ENCODE results near the gene BCAS3.

BCAS3 gene

GRCh38 chr17:61360318-61360943, 682.8 kb downstream of the BCAS3 start:
- no peaks in the 10 kb centered on the region for H4K20me1 ChIP-seq (ENCODE audit: insufficient read depth, low read length)
- TF ChIP-seq, protein P1, sequence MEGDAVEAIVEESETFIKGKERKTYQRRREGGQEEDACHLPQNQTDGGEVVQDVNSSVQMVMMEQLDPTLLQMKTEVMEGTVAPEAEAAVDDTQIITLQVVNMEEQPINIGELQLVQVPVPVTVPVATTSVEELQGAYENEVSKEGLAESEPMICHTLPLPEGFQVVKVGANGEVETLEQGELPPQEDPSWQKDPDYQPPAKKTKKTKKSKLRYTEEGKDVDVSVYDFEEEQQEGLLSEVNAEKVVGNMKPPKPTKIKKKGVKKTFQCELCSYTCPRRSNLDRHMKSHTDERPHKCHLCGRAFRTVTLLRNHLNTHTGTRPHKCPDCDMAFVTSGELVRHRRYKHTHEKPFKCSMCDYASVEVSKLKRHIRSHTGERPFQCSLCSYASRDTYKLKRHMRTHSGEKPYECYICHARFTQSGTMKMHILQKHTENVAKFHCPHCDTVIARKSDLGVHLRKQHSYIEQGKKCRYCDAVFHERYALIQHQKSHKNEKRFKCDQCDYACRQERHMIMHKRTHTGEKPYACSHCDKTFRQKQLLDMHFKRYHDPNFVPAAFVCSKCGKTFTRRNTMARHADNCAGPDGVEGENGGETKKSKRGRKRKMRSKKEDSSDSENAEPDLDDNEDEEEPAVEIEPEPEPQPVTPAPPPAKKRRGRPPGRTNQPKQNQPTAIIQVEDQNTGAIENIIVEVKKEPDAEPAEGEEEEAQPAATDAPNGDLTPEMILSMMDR (IDR thresholded peaks at IDR 0.05; ENCODE audit: low read length) = no peak
- TF ChIP-seq EZH2 (IDR thresholded peaks at IDR 0.05; ENCODE audit: borderline replicate concordance, low read length) = no peak
- no peaks in the 10 kb centered on the region for H3K36me3 ChIP-seq (ENCODE audit: insufficient read depth, low read length)
- H2AFZ ChIP-seq (ENCODE audit: low read length) = no peak overlapping the region
- no peak overlapping the region for H3K4me3 ChIP-seq (ENCODE audit: low read depth, low read length, poor library complexity, severe bottlenecking)
- no peaks in the 10 kb centered on the region for H3K9me2 ChIP-seq (ENCODE audit: low read depth, low read length)
- no peak overlapping the region for H3K27ac ChIP-seq (ENCODE audit: low read depth, low read length, poor library complexity, severe bottlenecking)
- H3K79me2 ChIP-seq (ENCODE audit: insufficient read depth, low read length) = no peaks in the 10 kb centered on the region
- no peak overlapping the region for H3K4me2 ChIP-seq (ENCODE audit: low read length)
- H3F3A ChIP-seq (ENCODE audit: insufficient read depth, low read length) = no peaks in the 10 kb centered on the region
- no peaks in the 10 kb centered on the region for H3K9me3 ChIP-seq (ENCODE audit: low read length)
- no peak overlapping the region for H3K9ac ChIP-seq (ENCODE audit: low read length)
- H3K4me1 ChIP-seq (ENCODE audit: insufficient read depth, low read length, severe bottlenecking) = no peaks in the 10 kb centered on the region
- H3K27me3 ChIP-seq (ENCODE audit: insufficient read depth, low read length) = no peaks in the 10 kb centered on the region

DNA sequence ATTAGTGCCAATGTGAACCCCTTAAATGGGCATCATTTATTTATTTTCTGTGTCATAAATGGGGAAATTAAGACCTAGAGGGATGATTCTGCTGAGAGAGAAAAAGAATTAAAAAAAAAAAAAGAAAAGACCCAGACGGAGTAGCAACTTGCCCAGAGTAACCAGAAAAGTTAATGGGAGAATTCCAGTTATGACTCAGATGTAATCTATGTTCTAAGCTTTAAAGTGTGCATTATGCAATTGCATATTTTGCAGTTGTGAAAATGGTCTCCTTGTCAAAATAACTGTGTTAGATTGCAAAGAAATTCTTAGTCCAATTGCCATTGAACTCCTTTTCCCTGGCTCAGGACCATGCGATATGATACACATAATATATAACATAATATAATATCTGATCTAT, 683.4 kb downstream of the BCAS3 start:
- Histone ChIP-seq H3K27me3 (ENCODE audit: insufficient read depth, low read length) (no peaks in the 10 kb centered on the region), H3K36me3 (ENCODE audit: insufficient read depth, low read length) (no peaks in the 10 kb centered on the region), H3K9me3 (ENCODE audit: low read length) (no peaks in the 10 kb centered on the region), H4K20me1 (ENCODE audit: insufficient read depth, low read length) (no peaks in the 10 kb centered on the region), H2AFZ (ENCODE audit: low read length) (no peak overlapping the region), H3K4me3 (ENCODE audit: low read depth, low read length, poor library complexity, severe bottlenecking) (no peak overlapping the region), H3K79me2 (ENCODE audit: insufficient read depth, low read length) (no peaks in the 10 kb centered on the region), H3K27ac (ENCODE audit: low read depth, low read length, poor library complexity, severe bottlenecking) (no peak overlapping the region), H3K9me2 (ENCODE audit: low read depth, low read length) (no peaks in the 10 kb centered on the region), H3K4me2 (ENCODE audit: low read length) (no peak overlapping the region), H3F3A (ENCODE audit: insufficient read depth, low read length) (no peaks in the 10 kb centered on the region), H3K4me1 (ENCODE audit: insufficient read depth, low read length, severe bottlenecking) (no peaks in the 10 kb centered on the region), H3K9ac (ENCODE audit: low read length) (no peak overlapping the region)
- no peak for TF ChIP-seq EZH2 (IDR thresholded peaks at IDR 0.05; ENCODE audit: borderline replicate concordance, low read length)
- TF ChIP-seq, protein P1 (IDR thresholded peaks at IDR 0.05; ENCODE audit: low read length) = no peak

DNA sequence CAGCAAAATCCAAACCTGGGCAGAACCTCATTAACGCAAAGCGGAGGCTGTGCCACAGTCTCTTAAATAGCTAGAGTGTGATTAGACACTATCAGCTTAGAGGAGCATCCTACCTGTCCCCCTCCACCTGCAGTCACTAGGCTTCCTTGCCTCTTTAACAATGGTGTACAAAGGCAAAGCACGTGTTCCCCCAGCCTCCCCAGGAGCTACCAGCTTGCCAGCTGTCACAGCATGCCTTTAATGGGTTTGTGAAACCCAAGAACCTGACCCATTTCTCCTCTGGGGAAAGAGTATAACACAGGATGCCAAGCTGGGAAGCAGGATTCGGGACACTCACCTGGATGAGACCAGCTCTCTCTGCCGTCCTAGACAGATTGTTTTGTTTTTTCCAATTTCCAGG, 684.7 kb downstream of the BCAS3 start:
- H3K27me3 ChIP-seq (ENCODE audit: insufficient read depth, low read length) = no peaks in the 10 kb centered on the region
- H3K4me1 ChIP-seq (ENCODE audit: insufficient read depth, low read length, severe bottlenecking) = no peaks in the 10 kb centered on the region
- no peak overlapping the region for H3K4me3 ChIP-seq (ENCODE audit: low read depth, low read length, poor library complexity, severe bottlenecking)
- H3K36me3 ChIP-seq (ENCODE audit: insufficient read depth, low read length) = no peaks in the 10 kb centered on the region
- no peaks in the 10 kb centered on the region for H4K20me1 ChIP-seq (ENCODE audit: insufficient read depth, low read length)
- H3K79me2 ChIP-seq (ENCODE audit: insufficient read depth, low read length) = no peaks in the 10 kb centered on the region
- no peaks in the 10 kb centered on the region for H3F3A ChIP-seq (ENCODE audit: insufficient read depth, low read length)
- no peak overlapping the region for H2AFZ ChIP-seq (ENCODE audit: low read length)
- H3K9me3 ChIP-seq (ENCODE audit: low read length) = no peaks in the 10 kb centered on the region
- H3K9me2 ChIP-seq (ENCODE audit: low read depth, low read length) = no peaks in the 10 kb centered on the region
- no peak overlapping the region for H3K27ac ChIP-seq (ENCODE audit: low read depth, low read length, poor library complexity, severe bottlenecking)
- H3K9ac ChIP-seq (ENCODE audit: low read length) = no peak overlapping the region
- H3K4me2 ChIP-seq (ENCODE audit: low read length) = no peak overlapping the region
- TF ChIP-seq, protein P1 (IDR thresholded peaks at IDR 0.05; ENCODE audit: low read length) = no peak
- TF ChIP-seq EZH2 (IDR thresholded peaks at IDR 0.05; ENCODE audit: borderline replicate concordance, low read length) = no peak

All from OCI-LY1 (cell line).